Lung (tissue), 12 donors: ENCODE measurements around the gene SLC25A42. TPM values are rescaled to one million over a fixed set of nuclear protein-coding genes. Genes with fewer than 3 reads are reported as not detected.

Experiments used
- ATAC-seq: fragments of 200-7000 bp; cut with Tn5 transposase; one replicate; pipeline ENCODE4 v1.9.1; 2020; ENCODE audit warnings: moderate number of reproducible peaks; ENCODE audit not compliant: insufficient read depth, low FRiP score
- DNase-seq, 3 donors: peaks; one replicate each; pipeline ENCODE4 v3.0.0-alpha.2; 2013 to 2017
- H3K27ac ChIP-seq, 2 donors: one replicate each; pipeline ENCODE4 v1.5.1; 2013; ENCODE audit warnings: mild to moderate bottlenecking in 2 of 2, moderate library complexity in 2 of 2, control low read depth in 1 of 2, inconsistent platforms in 1 of 2, low read depth in 1 of 2, low read length in 1 of 2
- H3K27me3 ChIP-seq, 3 donors: one replicate each; pipeline ENCODE4 v1.5.1; 2013; ENCODE audit warnings: low read length in 2 of 3; ENCODE audit not compliant: control insufficient read depth in 3 of 3, insufficient read depth in 3 of 3
- H3K36me3 ChIP-seq, 4 donors: one replicate each; pipeline ENCODE4 v1.5.1; 2013; ENCODE audit warnings: low read length in 4 of 4, mild to moderate bottlenecking in 1 of 4, moderate library complexity in 1 of 4; ENCODE audit not compliant: control insufficient read depth in 4 of 4, insufficient read depth in 4 of 4
- H3K4me1 ChIP-seq, 5 donors: one replicate each; pipeline ENCODE4 v1.5.1; 2013; ENCODE audit warnings: low read length in 5 of 5, mild to moderate bottlenecking in 2 of 5, moderate library complexity in 1 of 5; ENCODE audit not compliant: control insufficient read depth in 5 of 5, insufficient read depth in 5 of 5
- H3K4me3 ChIP-seq: one replicate; pipeline ENCODE4 v1.5.1; 2013; ENCODE audit warnings: mild to moderate bottlenecking, control low read depth, moderate library complexity
- H3K9ac ChIP-seq, 2 donors: one replicate each; pipeline ENCODE4 v1.5.1; 2013; ENCODE audit warnings: low read length in 2 of 2, control low read depth in 1 of 2; ENCODE audit not compliant: insufficient read depth in 1 of 2
- H3K9me3 ChIP-seq, 4 donors: one replicate each; pipeline ENCODE4 v1.5.1; 2013; ENCODE audit warnings: low read length in 3 of 4, mild to moderate bottlenecking in 1 of 4, moderate library complexity in 1 of 4; ENCODE audit not compliant: control insufficient read depth in 4 of 4, insufficient read depth in 3 of 4
- WGBS, 2 donors: extraction: QIAGEN DNeasy Blood & Tissue Kit; methylation state at CpG; one replicate each; pipeline ENCODE4 v1.1.7; 2013; 5-methylcytosine and 5-hydroxymethylcytosine counted together
- polyA plus RNA-seq, 2 donors: library from polyadenylated mRNA; stranded (reverse); fragments of 200-250 nt; gene quantifications; one replicate each; pipeline ENCODE4 v1.2.1, GENCODE V29; 2013
- total RNA-seq, 2 donors: library from RNA; depleted of rRNA in 1 of 2; stranded (reverse); fragments of >200 nt in 1 of 2; gene quantifications; one replicate each; pipeline ENCODE4 v1.2.1, GENCODE V29; 2014 to 2021
- TF ChIP-seq, protein P1 (sequence below): IDR thresholded peaks from 2 replicates; pipeline ENCODE4 v1.5.1; 2012; ENCODE audit warnings: mild to moderate bottlenecking; ENCODE audit errors: control extremely low read depth, extremely low read depth
- donor health status: control.
- donor health status: control.
- donor health status: Bipolar disorder and iron deficiency.
- donor health status: healthy.
- donor health status: DM: yes; HTN: yes; CAD: no.

The SLC25A42 gene
- total and polyA plus RNA-seq, 4 donors, result 5.8 to 10.1 (median 7.0) TPM

- Histone ChIP-seq H3K36me3 (peaks cover 0 to 6% (median 3%) of the 10 kb centered on the region in 4 donors), H3K4me3 (no peak overlapping the region), H3K9me3 (no peaks in the 10 kb centered on the region), H3K9ac (no peak overlapping the region), H3K4me1 (no peaks in the 10 kb centered on the region), H3K27ac (no peak overlapping the region), H3K27me3 (no peaks in the 10 kb centered on the region)
- DNase-seq (no peak), ATAC-seq (no peak)
- WGBS, 2 donors, result 95 to 96% methylated on average over 4 of the region's 4 CpGs
- TF ChIP-seq, protein P1, sequence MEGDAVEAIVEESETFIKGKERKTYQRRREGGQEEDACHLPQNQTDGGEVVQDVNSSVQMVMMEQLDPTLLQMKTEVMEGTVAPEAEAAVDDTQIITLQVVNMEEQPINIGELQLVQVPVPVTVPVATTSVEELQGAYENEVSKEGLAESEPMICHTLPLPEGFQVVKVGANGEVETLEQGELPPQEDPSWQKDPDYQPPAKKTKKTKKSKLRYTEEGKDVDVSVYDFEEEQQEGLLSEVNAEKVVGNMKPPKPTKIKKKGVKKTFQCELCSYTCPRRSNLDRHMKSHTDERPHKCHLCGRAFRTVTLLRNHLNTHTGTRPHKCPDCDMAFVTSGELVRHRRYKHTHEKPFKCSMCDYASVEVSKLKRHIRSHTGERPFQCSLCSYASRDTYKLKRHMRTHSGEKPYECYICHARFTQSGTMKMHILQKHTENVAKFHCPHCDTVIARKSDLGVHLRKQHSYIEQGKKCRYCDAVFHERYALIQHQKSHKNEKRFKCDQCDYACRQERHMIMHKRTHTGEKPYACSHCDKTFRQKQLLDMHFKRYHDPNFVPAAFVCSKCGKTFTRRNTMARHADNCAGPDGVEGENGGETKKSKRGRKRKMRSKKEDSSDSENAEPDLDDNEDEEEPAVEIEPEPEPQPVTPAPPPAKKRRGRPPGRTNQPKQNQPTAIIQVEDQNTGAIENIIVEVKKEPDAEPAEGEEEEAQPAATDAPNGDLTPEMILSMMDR, result no peak
These were observed 95.7 kb downstream of the SLC25A42 start for GRCh38 chr19:19159534-19159933.

GRCh38 chr19:19160461-19161035, 96.8 kb downstream of the SLC25A42 start:
- WGBS, 2 donors, result 42 to 68% methylated on average over 21 to 26 of the region's 26 CpGs
- H3K4me1 ChIP-seq, result no peaks in the 10 kb centered on the region
- ATAC-seq (no peak), DNase-seq (no peak)
- TF ChIP-seq, protein P1, result no peak
- no peaks in the 10 kb centered on the region for H3K27me3 ChIP-seq
- H3K27ac ChIP-seq, result no peak overlapping the region
- no peak overlapping the region for H3K4me3 ChIP-seq
- no peak overlapping the region for H3K9ac ChIP-seq
- no peaks in the 10 kb centered on the region for H3K9me3 ChIP-seq
- H3K36me3 ChIP-seq, result peaks cover 0 to 6% (median 3%) of the 10 kb centered on the region in 4 donors

GRCh38 chr19:19162495-19162894, 98.7 kb downstream of the SLC25A42 start:
- TF ChIP-seq, protein P1, result no peak
- H3K4me1 ChIP-seq, result no peaks in the 10 kb centered on the region
- 91 to 93% methylated on average over 7 of the region's 7 CpGs for WGBS, 2 donors

More at GRCh38 chr19:19162495-19162894, 98.7 kb downstream of the SLC25A42 start:
- Histone ChIP-seq H3K9ac (no peak overlapping the region), H3K27ac (no peak overlapping the region), H3K27me3 (no peaks in the 10 kb centered on the region), H3K9me3 (no peaks in the 10 kb centered on the region), H3K36me3 (no peaks in the 10 kb centered on the region), H3K4me3 (no peak overlapping the region)
- ATAC-seq, result no peak
- DNase-seq, result no peak

Other genes starting within 250 kb of the SLC25A42 start
- gene UPF1, start 232.0 kb upstream of the SLC25A42 start, total RNA-seq, result 10 to 100 TPM; 78.8 to 89.2 TPM
- gene UPF1, start 232.0 kb upstream of the SLC25A42 start, polyA plus RNA-seq, result 10 to 100 TPM; 48.3 to 50.1 TPM
- 1 to 10 TPM in 1 of 2 donors, under 1 TPM in 1; 0.55 to 1.7 TPM for gene CERS1, start 167.8 kb upstream of the SLC25A42 start, total RNA-seq
- gene CERS1, start 167.8 kb upstream of the SLC25A42 start, polyA plus RNA-seq, result under 1 TPM; 0.14 to 0.16 TPM
- gene COPE, start 144.6 kb upstream of the SLC25A42 start, total RNA-seq, result 100 to 1,000 TPM in 1 of 2 donors, 10 to 100 TPM in 1; 94.1 to 265 TPM
- 100 to 1,000 TPM; 285 to 365 TPM for gene COPE, start 144.6 kb upstream of the SLC25A42 start, polyA plus RNA-seq
- 10 to 100 TPM; 32.2 to 59.8 TPM for gene DDX49, start 144.3 kb upstream of the SLC25A42 start, total RNA-seq
- 10 to 100 TPM; 52.6 to 69.1 TPM for gene DDX49, start 144.3 kb upstream of the SLC25A42 start, polyA plus RNA-seq
- gene HOMER3, start 122.8 kb upstream of the SLC25A42 start, total RNA-seq, result 10 to 100 TPM; 22.0 to 24.6 TPM
- gene HOMER3, start 122.8 kb upstream of the SLC25A42 start, polyA plus RNA-seq, result 10 to 100 TPM; 23.8 to 40.2 TPM
- 10 to 100 TPM; 55.2 to 73.4 TPM for gene SUGP2, start 30.5 kb upstream of the SLC25A42 start, total RNA-seq
- 10 to 100 TPM; 27.6 to 63.9 TPM for gene SUGP2, start 30.5 kb upstream of the SLC25A42 start, polyA plus RNA-seq
- gene ARMC6, start 30.4 kb upstream of the SLC25A42 start, total RNA-seq, result 10 to 100 TPM; 23.5 to 33.1 TPM
- gene ARMC6, start 30.4 kb upstream of the SLC25A42 start, polyA plus RNA-seq, result 10 to 100 TPM; 31.2 to 33.3 TPM
- 10 to 100 TPM; 18.1 to 32.2 TPM for gene TMEM161A, start 74.5 kb downstream of the SLC25A42 start, total RNA-seq
- 10 to 100 TPM; 18.9 to 27.4 TPM for gene TMEM161A, start 74.5 kb downstream of the SLC25A42 start, polyA plus RNA-seq
- gene MEF2B, start 106.3 kb downstream of the SLC25A42 start, total RNA-seq, result 1 to 10 TPM in 1 of 2 donors, under 1 TPM in 1; 0.63 to 1.8 TPM
- gene MEF2B, start 106.3 kb downstream of the SLC25A42 start, polyA plus RNA-seq, result under 1 TPM; 0.44 to 0.59 TPM
- gene BORCS8, start 128.2 kb downstream of the SLC25A42 start, total RNA-seq, result 10 to 100 TPM; 10.0 to 41.4 TPM
- gene BORCS8, start 128.2 kb downstream of the SLC25A42 start, polyA plus RNA-seq, result 10 to 100 TPM; 30.9 to 37.5 TPM
- 10 to 100 TPM; 46.6 to 97.6 TPM for gene RFXANK, start 128.3 kb downstream of the SLC25A42 start, total RNA-seq
- gene RFXANK, start 128.3 kb downstream of the SLC25A42 start, polyA plus RNA-seq, result 100 to 1,000 TPM in 1 of 2 donors, 10 to 100 TPM in 1; 99.6 to 148 TPM
- gene NR2C2AP, start 139.4 kb downstream of the SLC25A42 start, total RNA-seq, result 10 to 100 TPM in 1 of 2 donors, 1 to 10 TPM in 1; 4.6 to 18.6 TPM
- gene NR2C2AP, start 139.4 kb downstream of the SLC25A42 start, polyA plus RNA-seq, result 10 to 100 TPM; 23.9 to 26.7 TPM
- gene NCAN, start 148.0 kb downstream of the SLC25A42 start, total RNA-seq, result under 1 TPM; 0.03 to 0.06 TPM
- gene NCAN, start 148.0 kb downstream of the SLC25A42 start, polyA plus RNA-seq, result under 1 TPM in 1 of 2 donors, not detected in 1; 0.01 TPM
- gene TM6SF2, start 209.3 kb downstream of the SLC25A42 start, total RNA-seq, result 1 to 10 TPM in 1 of 2 donors, under 1 TPM in 1; 0.74 to 2.4 TPM
- gene TM6SF2, start 209.3 kb downstream of the SLC25A42 start, polyA plus RNA-seq, result under 1 TPM; 0.23 to 0.33 TPM